Measurements from ENCODE around the gene SNRPD1.
"Not testable (repeated sequence)": the region's sequence is repeated elsewhere in the genome, so short reads cannot be mapped to it uniquely, and the experiment has no call there.

The SNRPD1 gene

GRCh38 chr18:21612125-21613039 is at the start of gene SNRPD1:
TSS of gene SNRPD1 (plus strand) at chr18:21612314. CDS start at chr18:21612430, 116 bp downstream.
- peak; percentile 91 for DNase-seq (ENCODE audit: low spot score)

GRCh38 chr18:21571772-21572171 is 40.3 kb upstream of the SNRPD1 start:
- DNase-seq (ENCODE audit: low spot score), result no peak

- DNase-seq (ENCODE audit: low spot score), result no peak
Measured at GRCh38 chr18:21575656-21576055, 36.5 kb upstream of the SNRPD1 start.

DNA sequence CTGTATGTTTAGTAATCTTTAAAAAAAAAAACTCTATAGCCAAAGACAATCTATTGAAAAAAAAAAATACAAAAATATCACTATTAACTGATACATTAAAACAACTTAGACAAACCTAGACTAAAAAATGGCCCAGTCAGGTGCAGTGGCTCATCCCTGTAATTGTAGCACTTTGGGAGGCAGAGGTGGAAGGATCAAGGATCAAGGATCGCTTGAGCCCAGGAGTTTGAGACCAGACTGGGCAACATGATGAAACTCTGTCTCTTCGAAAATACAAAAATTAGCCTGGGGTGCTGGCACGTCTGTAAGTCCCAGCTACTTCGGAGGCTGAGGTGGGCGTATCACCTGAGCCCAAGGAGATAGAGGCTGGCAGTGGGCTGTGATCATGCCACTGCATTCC is 27.7 kb upstream of the SNRPD1 start:
- no peak for DNase-seq (ENCODE audit: low spot score)

DNA sequence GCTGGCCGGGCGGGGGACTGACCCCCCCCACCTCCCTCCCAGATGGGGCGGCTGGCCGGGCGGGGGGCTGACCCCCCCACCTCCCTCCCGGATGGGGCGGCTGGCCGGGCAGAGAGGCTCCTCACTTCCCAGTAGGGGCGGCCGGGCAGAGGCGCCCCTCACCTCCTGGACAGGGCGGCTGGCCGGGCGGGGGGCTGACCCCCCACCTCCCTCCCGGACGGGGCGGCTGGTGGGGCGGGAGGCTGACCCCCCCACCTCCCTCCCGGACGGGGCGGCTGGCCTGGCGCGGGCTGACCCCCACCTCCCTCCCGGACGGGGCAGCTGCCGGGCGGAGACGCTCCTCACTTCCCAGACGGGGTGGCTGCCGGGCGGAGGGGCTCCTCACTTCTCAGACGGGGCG is 19.8 kb upstream of the SNRPD1 start:
- DNase-seq (ENCODE audit: low spot score), result not testable (repeated sequence)

DNA sequence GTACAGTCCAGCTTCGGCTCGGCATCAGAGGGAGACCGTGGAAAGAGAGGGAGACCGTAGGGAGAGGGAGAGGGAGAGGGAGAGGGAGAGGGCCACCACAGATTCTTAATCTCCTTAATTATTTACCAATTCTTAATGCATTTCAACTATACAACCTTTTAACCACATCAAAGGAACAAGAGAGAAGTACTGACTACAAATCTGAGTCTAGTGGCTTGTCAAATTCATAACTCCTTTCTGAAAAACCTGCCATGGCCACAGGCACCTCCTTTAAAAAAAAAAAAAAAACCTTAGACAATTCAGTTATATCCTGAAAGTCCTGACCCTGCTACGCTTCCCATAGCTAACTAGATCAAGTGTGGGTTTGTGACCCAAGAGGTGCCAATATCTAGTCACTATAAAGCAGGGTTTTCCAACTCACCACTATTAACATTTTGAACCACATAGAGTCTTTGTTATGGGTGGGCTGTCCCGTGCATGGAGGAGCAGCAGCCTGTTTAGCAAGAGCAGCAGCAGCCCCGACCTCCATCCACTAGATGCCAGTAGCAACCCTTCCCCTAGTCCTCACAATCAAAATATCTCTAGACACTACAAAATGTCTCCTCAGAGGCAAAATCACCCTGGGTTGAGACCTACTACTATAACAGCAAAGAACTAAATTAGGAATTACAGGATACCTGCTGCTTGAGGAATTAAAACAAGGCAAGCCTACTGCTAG is 18.4 kb upstream of the SNRPD1 start:
- DNase-seq (ENCODE audit: low spot score), result no peak

GRCh38 chr18:21597620-21598019 is 14.5 kb upstream of the SNRPD1 start:
- DNase-seq (ENCODE audit: low spot score), result no peak

GRCh38 chr18:21598726-21599584 is 13.2 kb upstream of the SNRPD1 start:
- DNase-seq (ENCODE audit: low spot score), result no peak

DNA sequence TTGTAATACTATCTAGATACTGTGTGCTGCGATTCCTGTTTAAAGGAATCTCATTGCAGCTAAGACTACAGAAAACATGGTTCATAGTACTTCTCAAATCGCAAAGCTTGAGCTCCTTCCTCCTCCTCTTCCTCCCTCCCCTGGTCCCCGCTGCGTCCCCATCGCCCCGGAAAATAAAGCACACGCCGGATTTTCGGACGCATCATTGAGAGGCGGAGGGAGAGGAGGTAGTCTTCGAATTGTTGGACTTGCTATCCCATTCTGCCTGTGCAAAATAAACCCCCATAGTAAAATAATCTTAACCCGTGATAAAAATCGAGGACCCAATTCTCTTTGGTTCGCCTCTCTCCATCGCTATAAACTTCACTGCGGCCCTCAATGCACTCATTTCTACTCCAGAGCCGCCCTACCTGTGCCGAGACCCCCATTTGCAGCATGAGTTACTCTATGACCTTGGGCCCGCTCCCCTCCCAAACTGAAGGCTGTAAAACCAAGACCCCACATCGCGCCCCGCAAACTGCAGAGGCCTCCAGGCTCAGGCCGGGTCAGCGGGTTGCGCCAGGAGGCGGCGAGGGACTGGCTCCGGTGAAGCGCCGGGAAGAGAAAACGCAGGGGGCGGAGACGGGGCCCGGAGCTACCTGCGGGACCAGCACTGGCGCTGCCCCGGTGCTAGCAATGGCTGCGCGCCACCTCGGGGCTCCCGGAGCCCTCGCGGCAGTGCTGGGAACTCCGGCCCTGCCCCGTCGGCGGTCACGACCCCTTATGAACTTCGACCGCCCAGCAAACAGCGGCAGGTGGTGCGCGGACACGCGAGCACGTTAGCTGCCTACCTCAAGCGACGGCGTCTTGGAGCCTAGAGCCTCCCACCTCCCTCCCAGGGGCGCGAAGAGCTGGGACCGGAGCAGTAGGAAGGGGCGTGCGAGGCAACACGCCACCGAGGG is 12.3 kb upstream of the SNRPD1 start:
- DNase-seq (ENCODE audit: low spot score), result peak; percentile 74

GRCh38 chr18:21600526-21601410 is 11.3 kb upstream of the SNRPD1 start, which contains the start of gene ESCO1:
TSS of gene ESCO1 (minus strand) at chr18:21600704. CDS start at chr18:21574843, 25,861 bp downstream.
- DNase-seq (ENCODE audit: low spot score), result peak; percentile 94

GRCh38 chr18:21602299-21602587 is 9.9 kb upstream of the SNRPD1 start:
- peak; percentile 24 for DNase-seq (ENCODE audit: low spot score)

- DNase-seq (ENCODE audit: low spot score), result no peak
Measured at GRCh38 chr18:21604671-21605070, 7.4 kb upstream of the SNRPD1 start.

- DNase-seq (ENCODE audit: low spot score), result no peak
Measured at GRCh38 chr18:21605213-21605612, 6.9 kb upstream of the SNRPD1 start.

- not testable (repeated sequence) for DNase-seq (ENCODE audit: low spot score)
Measured at GRCh38 chr18:21611401-21612124, 551 bp upstream of the SNRPD1 start.

GRCh38 chr18:21621640-21622039 is 9.5 kb downstream of the SNRPD1 start:
- DNase-seq (ENCODE audit: low spot score), result not testable (repeated sequence)

DNA sequence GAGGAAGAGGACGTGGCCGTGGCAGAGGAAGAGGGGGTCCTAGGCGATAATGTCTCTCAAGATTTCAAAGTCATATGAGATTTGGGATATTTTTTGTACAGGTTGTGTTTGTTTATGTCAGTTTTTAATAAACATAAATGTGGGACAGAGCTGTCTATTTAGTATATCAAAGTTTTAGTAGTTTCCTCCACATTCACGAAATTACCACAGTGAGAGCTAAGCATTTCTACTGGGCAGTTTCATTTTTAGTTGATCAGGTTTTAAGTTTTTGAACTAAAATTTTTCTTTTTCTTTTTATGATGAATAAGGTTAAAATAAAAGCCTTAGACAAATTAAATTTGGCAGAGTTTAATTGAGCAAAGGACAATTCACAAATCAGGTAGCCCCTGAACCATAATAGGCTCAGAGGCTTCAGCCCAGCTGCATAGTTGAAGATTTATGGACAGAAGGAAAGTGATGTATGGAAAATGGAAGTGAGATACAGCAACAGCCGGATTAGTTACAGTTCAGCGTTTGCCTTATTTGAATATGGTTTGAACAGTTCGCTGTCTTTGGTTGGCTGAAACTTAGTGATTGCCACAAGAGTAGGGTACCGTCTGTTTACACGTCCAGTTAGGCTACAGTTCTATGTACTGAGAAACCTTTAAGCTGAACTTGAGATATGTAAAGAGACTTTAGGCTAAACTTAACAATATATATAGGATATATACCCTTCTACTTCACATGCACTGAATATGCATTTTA is 17.1 kb downstream of the SNRPD1 start:
- peak; percentile 7 for DNase-seq (ENCODE audit: low spot score)

GRCh38 chr18:21632393-21632792 is 20.3 kb downstream of the SNRPD1 start:
- DNase-seq (ENCODE audit: low spot score), result no peak

- DNase-seq (ENCODE audit: low spot score), result no peak
Measured at GRCh38 chr18:21634588-21635199, 22.6 kb downstream of the SNRPD1 start.

Measured in germinal center (tissue), 1 donor.